ENCODE results near the gene LRCH1.

DNA sequence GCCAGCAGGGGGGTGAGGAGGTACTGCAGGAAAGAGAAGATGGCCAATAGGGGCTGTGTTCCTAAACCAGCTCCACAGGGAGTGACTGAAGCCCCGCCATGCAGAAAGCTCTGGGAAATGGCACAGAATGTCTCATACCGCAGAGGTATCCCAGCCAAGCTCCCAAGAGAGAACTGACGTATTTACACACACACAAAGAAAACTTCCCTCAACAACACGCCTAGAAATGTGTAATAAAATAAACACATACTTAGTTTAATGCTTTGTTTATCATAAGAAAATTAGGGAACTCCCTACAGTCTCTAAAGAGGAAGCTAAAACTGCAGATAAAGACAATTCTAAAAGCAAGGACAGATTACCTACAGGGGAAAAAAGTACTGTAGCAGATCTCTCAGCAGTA, 204.0 kb downstream of the LRCH1 start:
- TF ChIP-seq CREM (CRISPR knock-in tag; IDR thresholded peaks at IDR 0.05) (no peak), ATF2 (CRISPR knock-in tag; IDR thresholded peaks at IDR 0.05; ENCODE audit: borderline replicate concordance, low read depth) (no peak), SP1 (CRISPR knock-in tag; conservative IDR thresholded peaks at IDR 0.05) (no peak), ZNF232 (CRISPR knock-in tag; IDR thresholded peaks at IDR 0.05) (no peak), USF2 (CRISPR knock-in tag; IDR thresholded peaks at IDR 0.05) (no peak), ATF1 (CRISPR knock-in tag; IDR thresholded peaks at IDR 0.05) (no peak), SMAD3 (CRISPR knock-in tag; IDR thresholded peaks at IDR 0.05; ENCODE audit: borderline replicate concordance) (no peak)
- TF ChIP-seq, protein P1, sequence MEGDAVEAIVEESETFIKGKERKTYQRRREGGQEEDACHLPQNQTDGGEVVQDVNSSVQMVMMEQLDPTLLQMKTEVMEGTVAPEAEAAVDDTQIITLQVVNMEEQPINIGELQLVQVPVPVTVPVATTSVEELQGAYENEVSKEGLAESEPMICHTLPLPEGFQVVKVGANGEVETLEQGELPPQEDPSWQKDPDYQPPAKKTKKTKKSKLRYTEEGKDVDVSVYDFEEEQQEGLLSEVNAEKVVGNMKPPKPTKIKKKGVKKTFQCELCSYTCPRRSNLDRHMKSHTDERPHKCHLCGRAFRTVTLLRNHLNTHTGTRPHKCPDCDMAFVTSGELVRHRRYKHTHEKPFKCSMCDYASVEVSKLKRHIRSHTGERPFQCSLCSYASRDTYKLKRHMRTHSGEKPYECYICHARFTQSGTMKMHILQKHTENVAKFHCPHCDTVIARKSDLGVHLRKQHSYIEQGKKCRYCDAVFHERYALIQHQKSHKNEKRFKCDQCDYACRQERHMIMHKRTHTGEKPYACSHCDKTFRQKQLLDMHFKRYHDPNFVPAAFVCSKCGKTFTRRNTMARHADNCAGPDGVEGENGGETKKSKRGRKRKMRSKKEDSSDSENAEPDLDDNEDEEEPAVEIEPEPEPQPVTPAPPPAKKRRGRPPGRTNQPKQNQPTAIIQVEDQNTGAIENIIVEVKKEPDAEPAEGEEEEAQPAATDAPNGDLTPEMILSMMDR (IDR thresholded peaks at IDR 0.05), result no peak
- TF ChIP-seq, protein P2, sequence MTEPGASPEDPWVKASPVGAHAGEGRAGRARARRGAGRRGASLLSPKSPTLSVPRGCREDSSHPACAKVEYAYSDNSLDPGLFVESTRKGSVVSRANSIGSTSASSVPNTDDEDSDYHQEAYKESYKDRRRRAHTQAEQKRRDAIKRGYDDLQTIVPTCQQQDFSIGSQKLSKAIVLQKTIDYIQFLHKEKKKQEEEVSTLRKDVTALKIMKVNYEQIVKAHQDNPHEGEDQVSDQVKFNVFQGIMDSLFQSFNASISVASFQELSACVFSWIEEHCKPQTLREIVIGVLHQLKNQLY (CRISPR knock-in tag; IDR thresholded peaks at IDR 0.05), result no peak
- TF ChIP-seq, protein P3, sequence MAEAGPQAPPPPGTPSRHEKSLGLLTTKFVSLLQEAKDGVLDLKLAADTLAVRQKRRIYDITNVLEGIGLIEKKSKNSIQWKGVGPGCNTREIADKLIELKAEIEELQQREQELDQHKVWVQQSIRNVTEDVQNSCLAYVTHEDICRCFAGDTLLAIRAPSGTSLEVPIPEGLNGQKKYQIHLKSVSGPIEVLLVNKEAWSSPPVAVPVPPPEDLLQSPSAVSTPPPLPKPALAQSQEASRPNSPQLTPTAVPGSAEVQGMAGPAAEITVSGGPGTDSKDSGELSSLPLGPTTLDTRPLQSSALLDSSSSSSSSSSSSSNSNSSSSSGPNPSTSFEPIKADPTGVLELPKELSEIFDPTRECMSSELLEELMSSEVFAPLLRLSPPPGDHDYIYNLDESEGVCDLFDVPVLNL (CRISPR knock-in tag; IDR thresholded peaks at IDR 0.05; ENCODE audit: borderline replicate concordance, low read depth), result no peak
